Amygdala (tissue), 56 donors: Measurements from ENCODE around the gene CERK.

Experiments used
- DNase-seq, 56 donors: peaks; one replicate each; lab custom pipeline; 2025; lab: John Stamatoyannopoulos, UW

The CERK gene

GRCh38 chr22:46668116-46668515 is 69.9 kb downstream of the CERK start:
- no peak for DNase-seq

- no peak for DNase-seq
Observed at GRCh38 chr22:46667245-46667623, 70.8 kb downstream of the CERK start.

DNA sequence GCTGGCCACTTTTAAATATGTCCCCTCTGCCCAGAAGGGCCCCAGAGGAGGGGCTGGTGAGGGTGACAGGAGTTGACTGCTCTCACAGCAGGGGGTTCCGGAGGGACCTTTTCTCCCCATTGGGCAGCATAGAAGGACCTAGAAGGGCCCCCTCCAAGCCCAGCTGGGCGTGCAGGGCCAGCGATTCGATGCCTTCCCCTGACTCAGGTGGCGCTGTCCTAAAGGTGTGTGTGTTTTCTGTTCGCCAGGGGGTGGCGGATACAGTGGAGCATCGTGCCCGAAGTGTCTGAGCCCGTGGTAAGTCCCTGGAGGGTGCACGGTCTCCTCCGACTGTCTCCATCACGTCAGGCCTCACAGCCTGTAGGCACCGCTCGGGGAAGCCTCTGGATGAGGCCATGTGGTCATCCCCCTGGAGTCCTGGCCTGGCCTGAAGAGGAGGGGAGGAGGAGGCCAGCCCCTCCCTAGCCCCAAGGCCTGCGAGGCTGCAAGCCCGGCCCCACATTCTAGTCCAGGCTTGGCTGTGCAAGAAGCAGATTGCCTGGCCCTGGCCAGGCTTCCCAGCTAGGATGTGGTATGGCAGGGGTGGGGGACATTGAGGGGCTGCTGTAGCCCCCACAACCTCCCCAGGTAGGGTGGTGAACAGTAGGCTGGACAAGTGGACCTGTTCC is 71.3 kb downstream of the CERK start:
- no peak for DNase-seq

DNA sequence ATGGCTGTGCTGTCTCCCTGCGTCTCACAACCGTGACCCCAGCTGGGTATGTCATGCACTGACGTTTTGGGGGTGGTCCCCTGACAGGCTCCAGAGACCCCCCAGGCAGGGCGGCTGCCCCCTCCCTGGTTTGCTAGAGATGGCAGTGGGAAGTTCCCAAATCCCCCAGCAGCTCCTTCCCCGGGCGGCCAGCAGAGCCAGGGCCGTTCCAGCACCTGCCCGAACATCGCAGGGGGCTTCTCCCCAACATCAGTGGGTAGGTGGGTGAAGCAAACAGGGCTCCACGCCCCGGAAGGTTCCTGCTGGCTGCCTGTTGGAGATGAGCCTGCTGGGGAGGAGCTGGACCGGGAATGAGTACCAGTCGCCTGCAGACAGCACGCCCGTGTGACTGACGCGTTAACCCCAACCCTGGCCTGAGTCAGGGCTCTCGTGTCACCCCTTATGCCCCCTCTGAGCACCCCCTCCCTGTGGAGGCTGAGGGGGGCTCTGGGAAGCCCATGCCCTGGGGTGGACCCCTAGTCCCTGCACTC is 72.2 kb downstream of the CERK start:
- DNase-seq: no peak

- no peak for DNase-seq
Observed at GRCh38 chr22:46665151-46665695, 72.8 kb downstream of the CERK start.

DNA sequence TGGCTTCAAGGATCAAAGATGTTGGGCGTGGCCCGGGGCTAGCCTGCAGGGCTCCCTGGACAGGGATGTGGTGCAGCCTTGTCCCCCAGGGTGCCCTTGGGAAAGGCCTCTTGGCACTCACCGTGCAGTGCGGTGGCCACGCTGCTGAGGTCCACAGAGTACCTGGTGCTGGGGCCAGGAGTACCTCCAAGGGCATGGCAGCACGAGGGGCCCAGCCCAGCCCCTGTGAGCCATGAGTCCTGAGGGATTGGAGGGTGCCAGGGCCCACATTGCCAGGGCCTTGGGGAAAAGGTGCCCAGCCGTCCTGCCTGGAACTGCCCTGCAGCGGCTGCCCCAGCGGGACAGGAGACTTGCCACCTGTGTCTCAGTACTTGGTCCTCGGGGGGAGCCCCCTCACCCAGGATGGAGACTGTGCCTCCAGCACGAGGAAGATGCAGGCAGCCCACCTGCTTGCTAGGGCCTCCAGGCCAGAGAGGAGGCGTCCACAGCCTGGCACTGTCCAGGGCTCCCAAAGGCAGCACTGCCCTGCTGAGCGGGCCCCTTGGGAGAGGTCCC is 73.7 kb downstream of the CERK start:
- DNase-seq: no peak

- DNase-seq: no peak
Observed at GRCh38 chr22:46663436-46664100, 74.5 kb downstream of the CERK start.

DNA sequence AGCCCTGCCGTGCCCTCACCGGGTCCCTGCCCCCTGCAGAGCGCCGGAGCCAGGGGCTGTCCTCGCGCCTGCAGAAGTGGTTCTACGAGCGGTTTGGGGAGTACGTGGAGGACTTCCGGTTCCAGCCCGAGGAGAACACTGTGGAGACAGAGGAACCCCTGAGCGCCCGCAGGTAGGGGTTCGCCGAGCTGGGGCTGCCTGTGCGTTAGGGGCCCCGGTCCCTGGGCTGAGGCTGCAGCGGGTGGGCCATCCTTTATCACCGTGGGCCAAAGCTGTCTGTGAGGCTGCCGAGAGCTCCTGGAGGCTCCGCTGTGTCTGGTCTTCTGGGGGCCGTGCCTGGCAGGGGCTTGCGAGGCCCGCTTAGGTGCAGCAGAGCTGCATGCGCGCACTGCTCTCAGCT is 75.1 kb downstream of the CERK start:
- no peak for DNase-seq

- no peak for DNase-seq
Observed at GRCh38 chr22:46662226-46662625, 75.8 kb downstream of the CERK start.

DNA sequence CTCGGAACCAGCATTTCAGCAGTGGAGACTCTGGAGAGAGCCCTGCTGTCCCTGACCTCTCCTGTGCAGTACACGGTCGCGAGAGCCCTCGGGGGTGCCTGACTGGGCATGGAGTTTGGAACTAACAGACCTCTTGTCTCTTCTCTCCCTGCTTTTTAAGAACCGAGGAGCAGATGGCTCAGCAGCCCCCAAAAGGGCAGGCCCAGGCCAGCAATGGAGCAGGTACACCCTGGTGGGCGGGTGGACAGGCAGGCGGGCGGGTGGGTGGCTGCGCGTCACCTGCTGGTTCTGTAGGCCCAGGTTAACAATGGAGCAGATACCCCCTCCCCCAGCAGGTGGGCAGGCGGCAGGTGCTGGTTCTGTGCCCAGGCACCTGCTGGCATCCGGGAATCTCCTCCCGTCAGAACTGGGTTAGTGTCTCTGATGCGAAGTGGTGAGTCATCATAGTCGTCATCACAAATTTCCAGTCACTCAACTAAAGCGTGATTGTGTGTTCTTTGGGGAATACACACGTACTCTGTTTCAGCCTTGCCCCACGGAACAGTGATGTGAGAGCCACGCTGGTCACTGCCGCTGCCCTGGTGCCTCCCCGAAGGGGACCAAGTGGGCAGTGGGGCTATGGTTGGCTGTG is 76.7 kb downstream of the CERK start:
- DNase-seq: peak in 11 of 56 donors; percentile 13 to 71 (median 37)

DNA sequence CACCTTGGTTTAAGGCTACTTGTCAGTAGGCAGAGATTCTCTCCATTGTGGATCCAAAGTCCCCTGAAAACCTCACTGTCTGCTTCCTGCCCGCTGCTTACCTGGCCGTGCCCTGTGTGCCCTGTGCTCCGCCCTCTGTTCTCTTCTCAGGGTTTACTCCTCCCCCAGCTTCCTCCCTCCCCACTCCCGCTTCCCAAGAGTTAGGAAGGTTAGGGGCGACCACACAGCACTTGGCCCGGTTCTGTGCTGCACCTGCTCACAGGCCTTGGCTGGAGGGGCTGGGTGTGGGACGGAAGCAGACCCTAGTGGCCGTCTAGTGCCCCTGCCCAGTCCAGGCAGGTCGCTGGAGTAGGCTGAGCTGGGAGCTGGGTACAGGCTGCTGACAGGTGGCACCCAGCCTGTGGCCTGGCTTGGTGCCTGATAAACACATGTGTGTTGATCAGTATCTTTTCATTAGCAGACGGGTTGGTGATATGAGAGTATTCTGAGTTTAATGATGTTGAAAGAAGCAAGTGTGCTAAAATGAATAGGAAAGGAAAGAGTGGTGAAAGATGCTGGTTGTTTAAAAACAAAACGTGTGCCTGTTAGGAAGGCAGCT is 77.3 kb downstream of the CERK start:
- DNase-seq: no peak

DNA sequence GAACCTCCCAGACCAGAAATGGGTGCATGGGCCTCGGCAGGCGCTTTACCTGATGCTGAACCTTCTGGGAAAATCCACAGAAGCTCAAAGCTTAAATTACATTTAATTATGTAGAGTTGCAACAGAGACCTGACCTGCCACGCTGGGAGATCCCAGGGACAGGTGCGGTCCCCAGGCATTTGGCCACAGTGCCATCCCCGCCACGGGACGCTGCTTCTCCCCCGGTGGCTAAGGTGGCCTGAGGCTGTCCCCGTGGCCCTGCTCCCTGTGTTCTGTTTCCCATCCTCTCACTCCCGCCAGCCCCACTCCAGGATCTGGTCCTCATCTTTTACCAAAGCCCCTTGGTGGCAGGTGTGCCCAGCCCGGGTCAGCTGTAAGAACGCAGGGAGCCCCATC is 78.3 kb downstream of the CERK start:
- no peak for DNase-seq

DNA sequence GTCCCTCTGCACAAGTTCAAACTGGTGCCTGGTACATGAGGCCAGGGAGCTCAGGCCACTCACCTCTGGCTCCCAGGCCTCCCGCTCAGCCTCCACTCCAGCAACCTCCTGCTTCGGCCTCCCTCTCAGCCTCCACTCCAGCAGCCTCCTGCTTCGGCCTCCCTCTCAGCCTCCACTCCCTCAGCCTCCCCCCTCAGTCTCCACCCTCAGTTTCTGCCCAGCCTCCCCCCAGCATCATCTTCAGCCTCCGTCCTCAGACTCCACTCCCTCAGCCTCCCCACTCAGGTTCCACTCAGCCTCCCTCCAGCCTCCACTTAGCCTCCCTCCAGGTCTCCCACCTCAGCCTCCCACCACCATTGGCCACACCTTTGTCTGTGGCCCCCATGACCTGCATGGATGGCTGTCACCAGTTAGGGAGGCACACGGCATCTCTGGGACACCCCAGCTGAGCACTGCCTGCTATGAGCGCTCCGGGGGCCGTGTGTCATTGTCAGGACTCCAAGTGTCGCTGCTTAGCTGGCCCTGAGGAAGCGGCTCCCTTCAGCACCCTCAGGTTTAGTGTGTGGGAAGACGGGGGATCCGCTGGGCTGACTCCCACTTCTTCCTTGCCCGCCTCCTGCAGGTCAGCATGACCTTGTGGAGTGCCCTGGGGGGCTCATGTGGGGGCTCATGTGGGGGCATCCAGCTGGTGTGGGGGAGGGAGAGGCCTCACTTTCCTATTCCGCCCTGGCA is 78.8 kb downstream of the CERK start:
- DNase-seq: no peak

DNA sequence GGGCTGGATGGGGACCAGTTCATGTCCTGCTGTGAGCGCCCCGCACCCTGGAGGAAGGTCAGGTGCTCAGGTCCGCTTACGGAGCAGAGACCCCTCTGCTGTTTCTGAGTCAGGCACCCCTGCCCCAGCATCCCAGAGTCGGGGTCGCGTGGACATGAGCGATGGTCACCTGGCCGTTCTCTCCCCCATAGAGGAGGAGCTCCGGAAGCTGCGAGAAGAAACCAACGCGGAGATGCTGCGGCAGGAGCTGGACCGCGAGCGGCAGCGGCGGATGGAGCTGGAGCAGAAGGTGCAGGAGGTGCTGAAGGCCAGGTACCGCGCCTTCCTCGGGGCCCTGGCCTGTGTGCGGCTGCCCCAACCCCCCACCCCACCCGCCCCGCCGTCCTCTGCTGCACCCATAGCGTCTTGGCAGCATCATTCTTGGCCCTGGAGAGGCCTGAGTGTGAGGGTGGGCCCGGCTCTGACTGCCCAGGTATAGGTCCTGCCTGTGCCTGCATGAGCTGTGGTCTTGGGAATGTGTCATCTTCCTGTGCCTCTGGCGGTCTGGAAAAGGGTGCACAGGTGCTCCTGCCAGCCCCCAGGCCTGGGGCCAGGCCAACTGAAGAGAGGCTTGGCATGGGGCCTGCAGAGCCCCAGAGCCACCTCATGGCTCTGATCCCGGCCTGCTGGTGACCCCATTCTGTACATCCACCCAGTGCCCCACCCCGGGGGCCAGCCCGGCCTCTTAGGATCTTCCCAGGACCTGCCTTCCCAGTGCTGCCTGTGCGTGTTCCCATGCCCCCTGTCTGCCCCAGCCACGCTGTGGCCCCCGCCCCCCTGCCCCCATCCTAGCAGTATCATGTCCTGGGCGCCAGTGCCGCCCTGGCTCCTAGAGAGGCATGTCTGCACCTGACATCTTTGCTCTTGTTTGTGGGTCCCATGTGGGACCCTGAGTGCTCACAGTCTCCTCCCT is 79.8 kb downstream of the CERK start:
- DNase-seq: no peak

GRCh38 chr22:46657655-46657953 is 80.4 kb downstream of the CERK start:
- no peak for DNase-seq

GRCh38 chr22:46656856-46657654 is 81.0 kb downstream of the CERK start:
- no peak for DNase-seq

DNA sequence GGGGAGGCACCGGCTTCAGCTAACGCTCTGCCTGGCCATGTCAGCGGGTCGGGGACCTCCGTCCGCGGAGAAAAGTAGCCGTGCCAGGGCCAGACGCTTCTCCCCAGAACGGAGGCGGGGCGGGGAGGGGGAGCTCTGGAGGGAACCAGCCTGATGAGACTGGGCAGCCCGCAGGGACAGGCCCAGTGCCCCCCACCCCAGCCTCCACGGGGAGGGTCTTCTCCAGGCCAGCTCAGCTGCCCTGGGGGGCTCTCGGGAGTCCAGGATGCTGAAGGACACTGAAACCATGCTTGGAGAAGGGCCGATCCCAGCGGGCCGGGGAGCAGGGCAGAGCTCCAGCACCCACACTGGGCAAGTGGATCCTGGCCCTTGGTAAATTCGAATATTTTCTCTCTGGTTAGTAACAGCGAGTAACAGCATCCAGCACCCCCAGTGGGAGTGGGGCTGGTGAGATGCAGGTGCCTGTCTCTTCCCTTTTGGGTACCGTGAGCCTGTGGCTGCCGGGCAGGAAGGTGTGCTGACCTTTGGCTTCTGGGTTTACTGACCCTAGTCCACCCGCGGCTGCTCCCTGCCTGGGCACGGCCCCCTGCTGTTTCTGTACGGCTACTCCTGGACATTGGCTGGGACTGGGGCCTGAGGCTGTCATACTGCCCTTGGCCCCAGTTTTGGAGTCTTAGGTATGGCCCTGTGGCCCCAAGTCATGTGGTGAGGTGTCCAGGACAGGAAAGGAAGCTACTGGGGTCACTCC is 82.0 kb downstream of the CERK start:
- no peak for DNase-seq
